Left forelimb (tissue), 1 donor: ENCODE data around the gene RGS3.

Experiments used
- DNase-seq: peaks from one replicate; pipeline ENCODE4 v3.0.0-alpha.2; 2018; ENCODE audit warnings: low spot score

RGS3 gene

GRCh38 chr9:113511856-113512761, 48.6 kb downstream of the RGS3 start:
- DNase-seq, result no peak

- DNase-seq, result no peak
Measured at GRCh38 chr9:113513111-113513510, 49.6 kb downstream of the RGS3 start.

DNA sequence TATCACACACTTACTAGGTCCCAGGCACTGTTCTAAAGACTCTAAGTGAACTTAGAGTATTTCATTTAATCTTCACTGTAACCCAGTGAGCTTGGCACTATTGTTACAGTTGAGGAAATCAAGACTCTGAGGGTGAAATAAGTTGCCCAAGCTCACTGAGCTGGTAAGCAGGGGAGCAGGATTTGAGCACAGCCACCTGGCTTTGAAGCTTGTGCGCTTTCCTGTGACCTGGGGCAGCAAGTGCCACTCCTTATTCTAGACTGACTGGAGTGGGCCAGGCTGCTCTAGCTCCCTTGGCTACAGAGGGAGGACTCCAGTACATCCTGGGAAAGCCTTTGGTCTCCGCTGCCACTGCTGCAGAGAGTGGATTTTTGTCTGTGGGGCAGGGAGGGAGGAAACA, 50.0 kb downstream of the RGS3 start:
- no peak for DNase-seq

GRCh38 chr9:113514061-113514460, 50.5 kb downstream of the RGS3 start:
- DNase-seq, result no peak

DNA sequence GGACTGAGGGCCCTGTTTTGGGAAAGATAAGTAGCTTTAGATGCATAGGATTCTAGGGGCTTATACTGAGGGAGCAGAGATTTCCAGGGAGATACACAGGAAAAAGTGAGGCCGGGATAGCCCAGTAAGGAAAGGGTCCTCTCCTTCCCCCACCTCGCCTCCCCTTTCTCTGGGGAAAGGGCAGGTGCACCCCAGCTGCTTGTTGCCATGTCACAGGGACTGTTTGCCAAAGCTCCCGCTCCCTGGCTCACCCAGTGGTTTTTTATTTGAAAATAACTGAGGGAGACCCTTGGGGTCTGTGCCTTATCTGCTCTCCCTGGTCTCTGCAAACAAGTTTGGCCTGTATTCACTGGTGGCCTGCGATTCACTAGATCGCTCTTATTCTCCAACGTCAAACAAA, 51.2 kb downstream of the RGS3 start:
- DNase-seq, result no peak

- DNase-seq, result no peak
Measured at GRCh38 chr9:113515862-113516261, 52.3 kb downstream of the RGS3 start.

DNA sequence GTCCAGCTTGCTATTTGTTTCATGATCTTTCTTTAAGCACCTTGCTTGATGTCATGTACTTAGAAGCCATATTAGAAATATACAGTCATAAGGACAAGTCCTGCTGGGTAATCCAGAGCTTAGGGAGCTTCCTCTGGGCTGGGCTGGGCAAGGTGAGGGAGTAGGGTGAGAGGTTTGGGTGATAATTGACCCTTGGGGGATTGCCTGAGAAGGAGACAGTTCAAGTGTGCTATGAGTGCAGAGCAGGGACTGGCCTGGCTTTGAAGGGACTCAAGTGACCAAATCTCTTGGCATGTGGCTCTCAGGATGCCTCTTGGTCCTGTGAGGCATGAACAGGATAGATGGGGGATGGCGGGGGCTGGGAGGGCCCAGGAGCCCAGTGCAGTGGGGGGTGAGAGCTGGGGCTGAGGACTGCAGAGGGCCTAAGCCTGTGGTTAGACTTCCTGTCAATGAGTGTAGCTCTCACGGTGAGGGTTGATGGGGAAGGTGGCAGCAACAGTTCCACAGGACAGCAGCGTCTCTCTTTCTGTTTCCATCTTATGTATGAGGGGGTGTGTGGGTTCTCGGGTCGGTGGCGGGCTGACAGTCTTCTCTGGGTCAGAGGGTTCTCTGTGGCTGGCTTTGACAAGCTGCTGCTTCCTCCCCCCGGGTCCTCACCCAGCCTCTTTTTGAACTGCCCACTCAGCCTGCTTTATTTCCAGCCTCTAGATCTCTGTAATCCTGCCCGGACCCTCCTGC, 53.5 kb downstream of the RGS3 start:
- DNase-seq, result no peak

GRCh38 chr9:113519426-113520108, 56.0 kb downstream of the RGS3 start:
- no peak for DNase-seq

DNA sequence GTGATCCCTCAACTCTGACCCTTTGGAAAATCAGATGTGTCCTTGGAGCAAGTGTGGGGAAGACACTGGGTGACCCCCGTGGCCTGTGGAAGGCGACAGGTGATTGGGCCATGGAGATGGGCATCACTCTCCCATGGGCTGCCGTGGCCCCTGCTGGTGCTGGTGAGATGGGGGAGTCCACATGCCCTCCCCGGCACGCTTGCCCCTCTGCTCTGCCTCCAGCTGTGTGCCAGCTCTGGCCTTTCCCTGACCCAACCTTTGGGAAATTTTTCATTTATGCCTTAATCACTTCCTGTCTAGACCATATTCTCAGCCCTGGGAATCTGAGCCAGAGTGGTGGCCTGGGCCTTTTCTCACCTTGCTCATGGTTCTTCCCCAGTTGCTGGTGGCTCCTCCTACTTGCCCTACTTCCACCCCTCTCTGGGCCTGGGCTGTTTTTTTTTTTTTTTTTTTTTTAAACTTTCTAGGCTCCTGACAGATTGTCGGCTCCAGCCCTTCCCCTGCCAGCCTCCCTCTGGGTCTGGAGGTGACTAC, 56.6 kb downstream of the RGS3 start:
- DNase-seq, result no peak

- DNase-seq, result no peak
Measured at GRCh38 chr9:113521693-113522255, 58.2 kb downstream of the RGS3 start.

GRCh38 chr9:113522419-113522818, 58.9 kb downstream of the RGS3 start:
- no peak for DNase-seq

GRCh38 chr9:113522858-113523257, 59.3 kb downstream of the RGS3 start:
- DNase-seq, result no peak

- DNase-seq, result no peak
Measured at GRCh38 chr9:113523421-113524141, 60.1 kb downstream of the RGS3 start.

GRCh38 chr9:113524468-113524867, 60.9 kb downstream of the RGS3 start:
- DNase-seq, result no peak

- no peak for DNase-seq
Measured at GRCh38 chr9:113525205-113525604, 61.7 kb downstream of the RGS3 start.

DNA sequence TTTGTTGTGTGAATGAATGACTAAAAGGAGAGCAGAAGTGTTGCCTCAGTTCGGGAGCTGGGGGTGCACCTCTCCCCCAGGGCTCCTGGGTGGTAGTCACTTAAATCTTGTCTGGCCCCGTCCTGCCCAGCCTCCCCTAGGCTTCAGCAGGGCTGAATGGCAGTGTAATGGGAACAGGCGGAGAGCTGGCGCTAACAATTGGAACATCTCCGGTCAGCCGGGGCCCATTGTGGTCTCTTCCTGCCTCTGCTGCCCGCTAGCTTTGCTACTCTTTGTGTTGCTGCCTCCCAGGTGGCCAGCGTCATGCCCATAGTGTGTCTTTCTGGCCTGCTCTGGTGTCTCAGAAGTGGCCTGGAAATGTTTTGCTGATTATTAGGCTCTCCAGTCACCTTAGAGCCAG, 62.3 kb downstream of the RGS3 start:
- DNase-seq, result no peak

GRCh38 chr9:113526231-113526746, 62.8 kb downstream of the RGS3 start:
- no peak for DNase-seq

DNA sequence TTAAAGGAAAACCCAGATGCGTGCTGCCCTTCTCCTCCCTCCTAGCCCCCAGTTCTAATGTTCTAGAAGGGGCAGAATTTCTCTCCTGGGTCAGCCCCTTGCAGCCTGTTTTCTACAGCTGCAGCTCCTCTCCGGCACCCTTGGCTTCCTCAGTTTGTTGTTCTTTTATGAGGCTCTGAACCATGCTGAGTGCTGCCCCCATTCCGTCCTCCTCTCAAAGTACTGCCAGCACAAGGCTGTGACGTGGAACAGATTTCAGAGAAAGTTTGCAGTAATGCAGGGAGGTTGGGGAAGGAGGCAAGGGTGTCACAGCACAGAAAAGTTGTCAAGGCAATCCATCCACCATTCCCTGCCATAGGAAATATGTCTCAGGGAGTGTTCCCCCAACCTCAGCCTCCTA, 63.3 kb downstream of the RGS3 start:
- no peak for DNase-seq

- no peak for DNase-seq
Measured at GRCh38 chr9:113528088-113528487, 64.6 kb downstream of the RGS3 start.

DNA sequence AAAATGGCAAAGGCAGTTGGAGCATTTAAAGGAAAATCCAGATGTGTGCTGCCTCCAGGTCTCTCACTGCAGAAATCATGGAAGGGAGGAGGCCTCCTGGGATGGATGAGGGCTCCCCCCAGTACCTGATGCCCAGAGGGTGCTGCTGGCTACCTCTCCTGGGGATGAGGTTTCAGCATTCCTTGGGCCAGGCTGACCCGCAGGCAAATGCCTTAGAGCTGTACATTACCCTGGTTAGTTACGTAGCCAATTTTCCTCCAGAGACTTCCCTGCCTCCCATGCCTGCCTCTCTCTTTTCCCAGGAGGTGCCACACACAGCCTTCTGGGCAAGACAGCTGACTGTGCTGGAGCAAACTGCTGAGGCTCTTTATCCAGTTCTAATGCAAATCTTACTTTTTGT, 65.3 kb downstream of the RGS3 start:
- DNase-seq, result no peak

DNA sequence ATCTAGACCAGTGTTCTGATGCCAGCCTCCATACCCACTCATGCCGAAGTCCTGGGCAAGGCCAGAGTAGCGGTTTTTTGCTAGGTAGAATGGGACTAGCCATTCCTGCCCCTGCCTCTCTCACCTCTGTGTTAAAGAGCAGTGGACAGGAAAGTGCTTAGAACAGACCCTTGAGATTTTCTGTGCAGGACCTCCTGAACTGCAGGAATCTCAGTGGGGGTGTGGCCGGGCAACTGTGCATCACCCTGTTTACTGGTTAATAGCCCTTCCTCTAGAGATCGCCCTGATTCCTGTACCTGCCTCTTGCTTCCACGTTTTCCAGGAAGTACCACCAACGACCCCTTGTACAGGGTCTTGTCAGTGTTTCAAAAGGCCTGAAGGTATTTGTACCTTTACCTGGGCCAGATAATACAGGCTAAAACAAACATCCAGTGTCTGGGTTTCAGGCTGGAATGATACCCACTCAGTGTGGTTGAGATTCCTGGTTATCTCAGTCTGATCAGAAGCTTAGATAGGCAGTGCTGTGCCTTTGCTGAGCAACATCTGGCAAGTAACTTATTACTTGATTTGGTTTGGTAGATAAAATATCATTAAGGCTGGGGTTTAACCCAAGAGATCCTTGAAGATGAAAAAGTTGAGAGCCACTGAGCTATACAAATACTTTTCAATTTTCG, 65.9 kb downstream of the RGS3 start:
- DNase-seq, result no peak
